Caco-2 (cell line): Measurements from ENCODE around the gene E2F6. TPM values are rescaled to one million over a fixed set of nuclear protein-coding genes. Genes with fewer than 3 reads are reported as not detected.

Experiments used
- BruUV-seq: library from RNA; stranded (reverse); fragments of 400-500 nt; replicated peaks from 2 replicates; lab custom pipeline; 2021; lab: Mats Ljungman, UMichigan
- CTCF ChIA-PET: fragments of 300-600 bp; sonication (Branson Sonifier 250); formaldehyde crosslinking; loops from one replicate; lab custom pipeline; 2022; ENCODE audit warnings: antibody characterized with exemption; lab: Charles Lee
- POLR2A ChIA-PET: fragments of 300-600 bp; sonication (Branson Sonifier 250); formaldehyde crosslinking; loops from one replicate; lab custom pipeline; 2022; ENCODE audit warnings: antibody characterized with exemption; lab: Charles Lee
- DNase-seq, 2 experiments: peaks; one replicate each; pipeline versions ENCODE4 v3.0.0 to v3.0.0-alpha.2; 2020 to 2022
- H3K27me3 ChIP-seq: replicated peaks from 2 replicates; pipeline ENCODE4 v1.6.0; 2011; ENCODE audit warnings: low read length; ENCODE audit not compliant: control insufficient read depth, insufficient read depth
- H3K36me3 ChIP-seq: 2 replicates; pipeline ENCODE4 v1.5.1; 2011; ENCODE audit warnings: low read length; ENCODE audit not compliant: control insufficient read depth, insufficient read depth
- H3K4me1 ChIP-seq: fragments of 250-450 bp; sonication (Bioruptor Pico); 2 replicates; pipeline ENCODE4 v1.5.1; 2020; ENCODE audit warnings: mild to moderate bottlenecking
- H3K4me3 ChIP-seq: 2 replicates; pipeline ENCODE4 v1.5.1; 2011; ENCODE audit warnings: low read depth, mild to moderate bottlenecking, control low read depth, low read length
- H3K9me3 ChIP-seq: fragments of 250-450 bp; sonication (Bioruptor Pico); 2 replicates; pipeline ENCODE4 v1.5.1; 2020; ENCODE audit warnings: mild to moderate bottlenecking, moderate library complexity
- H3K27ac Mint-ChIP-seq: one replicate; pipeline ENCODE4 v1.8.0; 2022; ENCODE audit warnings: mixed read lengths; ENCODE audit not compliant: unreplicated experiment
- H3K27me3 Mint-ChIP-seq: one replicate; pipeline ENCODE4 v1.8.0; 2022; ENCODE audit warnings: mixed read lengths; ENCODE audit not compliant: insufficient read depth, unreplicated experiment
- H3K36me3 Mint-ChIP-seq: one replicate; pipeline ENCODE4 v1.8.0; 2022; ENCODE audit warnings: mild to moderate bottlenecking, mixed read lengths; ENCODE audit not compliant: insufficient read depth, unreplicated experiment
- H3K4me1 Mint-ChIP-seq: one replicate; pipeline ENCODE4 v1.8.0; 2022; ENCODE audit warnings: low read depth, mixed read lengths; ENCODE audit not compliant: unreplicated experiment
- H3K4me3 Mint-ChIP-seq: one replicate; pipeline ENCODE4 v1.8.0; 2022; ENCODE audit warnings: mild to moderate bottlenecking, moderate library complexity, mixed read lengths; ENCODE audit not compliant: unreplicated experiment
- H3K9me3 Mint-ChIP-seq: one replicate; pipeline ENCODE4 v1.8.0; 2022; ENCODE audit warnings: mixed read lengths; ENCODE audit not compliant: unreplicated experiment
- CTCF ChIP-seq, 2 experiments: fragments of 200-600 bp in 1 of 2; IDR thresholded peaks; 1 replicate in 1 of 2; 2 replicates in 1 of 2; pipeline versions ENCODE4 v1.5.1 to v1.8.0; 2011 to 2022; ENCODE audit warnings: antibody characterized with exemption in 1 of 2, control low read depth in 1 of 2, inconsistent platforms in 1 of 2, low read depth in 1 of 2, low read length in 1 of 2, mild to moderate bottlenecking in 1 of 2, moderate library complexity in 1 of 2; ENCODE audit not compliant: insufficient read depth in 1 of 2, severe bottlenecking in 1 of 2, unreplicated experiment in 1 of 2
- intact Hi-C: fragments of 100-400 bp; cut with micrococcal nuclease; formaldehyde crosslinking; loops from one replicate; pipeline ENCODE4 v1.10.0; 2022; ENCODE audit not compliant: unreplicated experiment
- total RNA-seq: library from RNA; stranded (reverse); gene quantifications from 2 replicates; pipeline ENCODE4 v1.2.3, GENCODE V29; 2022

E2F6 gene
- total RNA-seq, 1 experiment from 2014 or later: 44.5 TPM

DNA sequence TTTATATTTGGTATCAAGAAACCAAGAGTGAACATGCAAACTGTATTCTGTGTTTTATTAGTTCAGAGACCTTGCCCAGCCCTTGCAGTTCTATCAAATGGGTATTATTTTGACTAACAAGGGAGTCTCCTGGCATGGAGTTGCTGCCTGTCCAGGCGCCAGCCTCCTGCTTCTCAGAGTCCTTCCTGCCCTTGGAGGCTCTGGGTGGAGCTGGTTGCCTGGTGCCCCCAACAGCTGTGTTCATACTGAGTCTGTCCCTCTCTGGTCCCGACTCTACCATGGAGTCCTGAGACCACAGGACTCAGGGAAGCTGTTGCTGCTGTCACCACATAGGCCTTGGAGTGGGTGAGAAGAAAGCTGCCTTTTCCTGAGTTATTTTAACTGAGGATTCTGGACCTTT is 41.6 kb upstream of the E2F6 start:
- no peak for TF ChIP-seq CTCF (IDR thresholded peaks at IDR 0.05; ENCODE audit: insufficient read depth in 1 of 2, low read depth in 1 of 2, low read length in 1 of 2, severe bottlenecking in 1 of 2, unreplicated experiment in 1 of 2)
- no peak for DNase-seq
- Histone ChIP-seq H3K9me3 (no peaks in the 10 kb centered on the region), H3K36me3 (no peaks in the 10 kb centered on the region), H3K27me3 (no peaks in the 10 kb centered on the region; the same call in 1 of the 2 replicates), H3K4me1 (no peaks in the 10 kb centered on the region), H3K4me3 (no peak overlapping the region)
- Mint-ChIP-seq H3K27me3 (no peaks in the 10 kb centered on the region), H3K9me3 (peaks cover 12% of the 10 kb centered on the region), H3K4me1 (peaks cover 5% of the 10 kb centered on the region), H3K36me3 (no peaks in the 10 kb centered on the region), H3K27ac (no peak overlapping the region), H3K4me3 (no peak overlapping the region)
- POLR2A ChIA-PET: no interaction called here
- intact Hi-C loops: no loop called here
- CTCF ChIA-PET: no interaction called here
- BruUV-seq: no TSS peak

DNA sequence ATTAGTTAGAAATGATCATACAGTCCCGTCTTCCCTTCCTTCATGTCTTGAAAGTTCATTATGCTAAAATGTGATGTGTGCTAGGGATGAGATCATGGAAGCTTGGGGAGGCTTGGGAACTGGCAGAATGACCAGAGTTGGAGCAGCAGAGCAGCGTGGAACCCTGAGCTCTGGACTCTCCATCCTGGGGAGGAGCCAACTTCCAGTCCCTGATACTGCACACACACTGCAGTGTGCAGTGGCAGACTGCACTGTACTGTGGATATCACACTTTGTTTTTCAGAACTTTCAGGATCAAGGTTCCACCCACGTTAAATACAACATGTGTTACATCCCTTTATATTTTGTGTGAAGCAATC is 40.6 kb upstream of the E2F6 start:
- DNase-seq: no peak

DNA sequence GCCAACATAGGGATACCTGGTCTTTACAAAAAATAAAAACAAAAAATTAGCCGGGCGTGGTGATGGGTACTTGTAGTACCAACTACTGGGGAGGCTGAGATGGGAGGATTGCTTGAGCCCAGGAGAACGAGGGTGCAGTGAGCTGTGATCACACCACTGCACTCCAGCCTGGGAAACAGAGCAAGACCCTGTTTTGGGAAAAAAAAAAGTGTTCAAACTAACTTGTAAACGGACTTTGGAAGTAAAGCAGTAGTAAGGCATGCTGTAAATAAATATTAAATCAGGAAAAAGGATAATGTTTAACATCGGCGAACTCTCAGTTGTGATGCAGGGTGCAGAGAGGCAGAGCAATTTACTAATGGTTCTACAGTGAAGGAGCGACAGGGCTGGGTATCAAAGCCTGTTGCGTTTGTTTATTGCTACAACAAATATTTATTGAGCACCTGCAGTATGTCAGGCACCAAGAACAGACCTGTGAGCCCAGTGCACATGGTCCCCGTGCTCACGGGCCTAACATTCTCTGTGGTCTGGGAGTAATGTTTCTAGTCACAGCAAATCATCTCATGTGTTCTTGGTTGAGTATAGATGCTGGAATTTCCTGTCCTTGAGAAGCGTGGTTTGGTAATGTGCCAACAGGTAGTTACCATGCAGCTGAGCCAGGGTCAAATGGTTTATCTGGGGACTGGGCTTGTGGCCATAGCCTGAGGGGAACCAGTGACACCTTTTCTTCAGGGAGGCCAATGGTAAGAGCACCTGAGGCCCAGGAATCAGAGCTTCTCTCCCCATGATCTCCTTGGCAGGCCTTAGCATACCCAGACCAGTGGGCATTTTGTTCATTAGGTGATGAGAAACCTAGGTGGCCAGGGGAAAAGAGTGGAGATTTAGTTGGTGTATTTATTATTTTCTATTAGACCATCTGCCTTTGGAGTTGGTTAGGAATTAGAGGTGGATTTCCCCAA is 40.0 kb upstream of the E2F6 start:
- H3K4me1 Mint-ChIP-seq: peaks cover 5% of the 10 kb centered on the region
- no peaks in the 10 kb centered on the region for H3K27me3 Mint-ChIP-seq
- no peak overlapping the region for H3K4me3 Mint-ChIP-seq
- ChIA-PET CTCF (no interaction called here), POLR2A (no interaction called here)
- BruUV-seq: no TSS peak
- Histone ChIP-seq H3K36me3 (no peaks in the 10 kb centered on the region), H3K27me3 (no peaks in the 10 kb centered on the region), H3K9me3 (no peaks in the 10 kb centered on the region), H3K4me3 (no peak overlapping the region), H3K4me1 (no peaks in the 10 kb centered on the region)
- intact Hi-C loops: no loop called here
- no peak for TF ChIP-seq CTCF (IDR thresholded peaks at IDR 0.05; ENCODE audit: insufficient read depth in 1 of 2, low read depth in 1 of 2, low read length in 1 of 2, severe bottlenecking in 1 of 2, unreplicated experiment in 1 of 2)
- H3K9me3 Mint-ChIP-seq: peaks cover 12% of the 10 kb centered on the region
- H3K36me3 Mint-ChIP-seq: no peaks in the 10 kb centered on the region
- no peak for DNase-seq
- H3K27ac Mint-ChIP-seq: no peak overlapping the region

More for the DNA sequence above, 40.6 kb upstream of the E2F6 start:
- H3K4me3 ChIP-seq: no peak overlapping the region
- H3K4me1 ChIP-seq: no peaks in the 10 kb centered on the region
- BruUV-seq: no TSS peak
- TF ChIP-seq CTCF (IDR thresholded peaks at IDR 0.05; ENCODE audit: insufficient read depth in 1 of 2, low read depth in 1 of 2, low read length in 1 of 2, severe bottlenecking in 1 of 2, unreplicated experiment in 1 of 2): no peak
- no peaks in the 10 kb centered on the region for H3K36me3 Mint-ChIP-seq
- H3K27ac Mint-ChIP-seq: no peak overlapping the region
- H3K4me3 Mint-ChIP-seq: no peak overlapping the region
- no peaks in the 10 kb centered on the region for H3K27me3 Mint-ChIP-seq
- CTCF ChIA-PET: interaction anchor here (0.7 kb wide), 1 partner anchor 38 kb away, joined by 3 read pairs; no protein-coding TSS in a partner anchor
- H3K4me1 Mint-ChIP-seq: peaks cover 5% of the 10 kb centered on the region
- POLR2A ChIA-PET: no interaction called here
- intact Hi-C loops: no loop called here
- no peaks in the 10 kb centered on the region for H3K9me3 ChIP-seq
- no peaks in the 10 kb centered on the region for H3K36me3 ChIP-seq
- peaks cover 12% of the 10 kb centered on the region for H3K9me3 Mint-ChIP-seq
- no peaks in the 10 kb centered on the region; the same call in 1 of the 2 replicates for H3K27me3 ChIP-seq
